GM18909 (cell line): Measurements from ENCODE around the gene ENOPH1.

ENCODE experiments used
- ATAC-seq: cut with Tn5 transposase; IDR thresholded peaks from one replicate; pipeline ENCODE4 v1.9.1; 2021; ENCODE audit warnings: mild to moderate bottlenecking; ENCODE audit not compliant: unreplicated experiment, poor library complexity

ENOPH1 gene

DNA sequence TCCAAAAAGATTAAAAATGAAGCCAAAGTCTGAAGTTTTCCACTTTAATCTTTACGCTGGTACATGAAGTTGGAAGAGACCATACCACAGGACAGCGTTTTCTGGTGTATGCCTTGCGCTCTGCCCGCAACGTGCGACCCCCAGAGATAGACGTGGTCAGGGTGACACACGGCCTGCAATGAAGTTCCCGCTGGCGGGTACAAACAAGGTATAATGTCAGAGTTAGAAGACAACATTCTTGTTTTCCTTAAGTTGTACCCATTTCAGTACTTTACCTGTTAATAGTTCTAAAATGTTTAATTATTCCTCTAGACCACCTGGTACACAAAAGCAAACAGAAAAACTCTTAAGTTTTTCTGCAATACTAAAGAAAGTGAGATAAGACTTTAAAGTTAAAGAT is 4.9 kb upstream of the ENOPH1 start:
- no peak for ATAC-seq

- ATAC-seq, result no peak
These were observed 1.8 kb upstream of the ENOPH1 start for GRCh38 chr4:82428526-82428968.

DNA sequence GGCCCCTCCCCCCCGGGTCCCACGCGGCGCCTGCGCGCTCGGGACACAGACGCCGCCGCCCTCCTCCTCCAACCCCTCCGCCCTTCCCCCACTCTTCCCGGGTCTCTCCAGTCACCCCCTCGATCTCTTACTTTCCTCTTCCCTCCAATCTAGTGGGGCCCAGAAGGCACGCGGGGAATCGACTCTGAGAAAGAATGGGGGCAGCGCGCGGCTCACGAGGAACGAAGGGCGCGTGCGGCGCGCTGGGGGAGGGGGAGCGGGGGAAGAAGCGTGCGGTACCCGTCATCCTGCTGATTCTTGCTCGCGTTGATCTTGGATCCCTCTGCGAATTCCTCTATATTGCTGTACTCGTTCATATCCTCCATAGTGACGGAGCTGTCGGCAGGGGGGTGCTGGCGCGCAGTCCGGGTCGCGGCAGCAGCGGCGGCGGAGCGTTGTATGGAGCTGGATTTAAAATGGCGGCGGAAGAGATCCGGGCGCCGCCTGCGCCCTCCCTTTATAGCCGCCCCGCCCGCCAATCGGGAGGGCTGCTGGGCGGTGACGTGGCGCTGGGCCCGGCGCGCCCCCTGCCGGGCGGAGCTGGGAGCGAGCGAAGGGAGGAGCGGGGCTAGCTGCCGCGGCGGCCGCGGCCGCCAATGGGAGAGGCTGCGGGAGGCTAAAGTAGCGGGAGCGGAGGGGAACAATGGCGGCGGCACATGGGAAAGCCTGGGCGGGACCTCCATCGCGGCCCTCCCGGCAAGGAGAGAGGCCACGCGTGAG is 1.2 kb upstream of the ENOPH1 start:
- ATAC-seq, result peak; percentile 62

DNA sequence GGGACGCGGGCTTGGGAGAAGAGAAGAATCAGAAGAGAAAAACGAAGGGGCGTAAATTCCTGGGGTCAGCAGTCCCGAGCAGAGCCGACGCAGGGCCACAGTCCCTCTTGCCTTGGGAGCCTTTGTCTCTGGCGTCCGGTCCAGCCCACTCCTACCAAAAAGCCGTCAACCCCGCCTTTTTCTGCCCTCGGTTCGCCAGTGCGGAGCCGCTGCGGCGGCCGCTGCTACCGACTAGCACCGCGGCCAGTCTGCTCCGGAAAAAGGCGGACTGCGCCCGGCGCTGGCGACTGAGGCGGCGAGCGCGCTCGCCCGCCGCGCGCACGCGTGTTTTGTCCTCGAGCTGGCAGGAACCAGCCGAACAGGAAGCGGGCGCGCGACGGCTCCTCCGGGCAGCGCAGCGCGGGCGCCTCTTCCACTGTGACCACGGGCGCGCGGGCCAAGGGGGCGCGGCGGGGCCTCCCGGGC is 630 bp upstream of the ENOPH1 start:
- ATAC-seq, result no peak

DNA sequence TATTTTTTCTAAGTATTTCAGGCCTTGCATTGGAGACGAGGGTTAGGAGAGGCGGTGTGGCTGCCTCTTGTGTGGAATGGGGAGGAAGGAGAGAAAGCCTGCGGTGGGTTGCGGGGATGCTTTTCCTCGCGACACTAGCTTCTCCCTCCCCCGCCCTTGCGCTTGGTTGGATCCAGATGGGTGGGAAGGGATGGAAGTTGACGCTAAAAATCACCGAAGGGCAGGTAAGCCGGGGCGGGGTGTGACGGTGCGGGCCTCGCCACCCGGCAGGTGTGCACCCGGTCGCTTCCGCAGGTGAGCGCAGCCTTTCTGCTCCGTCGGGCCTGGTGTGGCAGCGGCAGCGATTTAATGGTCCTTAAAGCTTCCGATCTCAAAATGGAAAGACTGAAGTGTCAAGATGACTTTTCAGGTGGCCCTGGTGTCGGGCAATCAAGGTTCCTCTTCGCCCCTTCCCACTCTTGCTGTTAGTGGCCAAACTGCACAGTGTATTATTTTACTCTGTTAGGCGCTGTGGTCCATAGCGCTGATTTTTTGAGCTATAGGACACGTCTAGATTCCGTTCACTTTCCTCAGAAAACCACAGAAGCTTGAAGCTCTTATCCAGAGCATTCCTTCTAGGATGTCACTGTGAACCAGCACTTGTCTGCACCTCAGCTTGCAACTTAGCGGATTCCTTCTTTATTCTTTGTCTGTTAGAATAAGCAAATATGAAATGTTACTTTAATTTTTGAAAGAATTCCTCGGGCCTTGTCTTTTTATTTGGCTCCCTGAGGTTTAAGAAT is 765 bp downstream of the ENOPH1 start:
- ATAC-seq, result no peak

- no peak for ATAC-seq
These were observed 1.4 kb downstream of the ENOPH1 start for GRCh38 chr4:82431831-82432230.

- no peak for ATAC-seq
These were observed 2.2 kb downstream of the ENOPH1 start for GRCh38 chr4:82432596-82432995.

DNA sequence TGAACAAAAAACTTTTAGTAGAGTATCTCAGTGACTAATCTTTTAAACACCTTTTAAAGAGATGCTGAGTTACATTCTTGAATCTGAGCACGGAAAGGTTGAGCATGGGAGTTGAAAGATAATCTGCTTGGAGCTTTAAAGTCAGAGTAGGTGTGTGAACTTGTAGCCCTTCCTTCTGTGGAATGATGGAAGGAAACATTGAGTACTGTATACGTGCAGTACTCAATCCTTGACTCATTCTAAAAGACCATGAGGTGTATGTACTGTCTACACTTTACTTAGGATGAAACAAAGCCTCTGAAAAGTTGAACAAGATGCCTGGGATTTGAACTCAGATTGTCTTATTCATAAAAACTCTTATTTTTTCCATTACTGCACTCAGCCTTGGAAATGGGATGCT is 3.4 kb downstream of the ENOPH1 start:
- no peak for ATAC-seq

DNA sequence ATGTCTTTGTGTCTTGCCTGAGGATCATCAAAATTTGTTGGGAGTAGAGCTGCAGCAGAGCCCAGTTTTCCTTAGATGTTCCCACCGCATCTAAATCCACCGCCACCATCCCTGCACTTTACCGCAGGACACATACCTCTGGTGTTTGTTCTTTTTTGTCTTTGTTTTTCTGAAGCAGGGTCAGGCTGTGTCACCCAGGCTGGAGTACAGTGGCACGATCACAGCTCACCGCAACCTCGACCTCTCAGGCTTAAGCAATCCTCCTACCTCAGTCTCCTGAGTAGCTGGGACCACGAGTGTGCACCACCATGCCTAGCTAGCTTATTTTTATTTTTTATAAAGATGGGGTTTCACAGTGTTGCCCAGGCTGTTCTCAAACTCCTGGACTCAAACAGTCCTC is 4.6 kb downstream of the ENOPH1 start:
- no peak for ATAC-seq

DNA sequence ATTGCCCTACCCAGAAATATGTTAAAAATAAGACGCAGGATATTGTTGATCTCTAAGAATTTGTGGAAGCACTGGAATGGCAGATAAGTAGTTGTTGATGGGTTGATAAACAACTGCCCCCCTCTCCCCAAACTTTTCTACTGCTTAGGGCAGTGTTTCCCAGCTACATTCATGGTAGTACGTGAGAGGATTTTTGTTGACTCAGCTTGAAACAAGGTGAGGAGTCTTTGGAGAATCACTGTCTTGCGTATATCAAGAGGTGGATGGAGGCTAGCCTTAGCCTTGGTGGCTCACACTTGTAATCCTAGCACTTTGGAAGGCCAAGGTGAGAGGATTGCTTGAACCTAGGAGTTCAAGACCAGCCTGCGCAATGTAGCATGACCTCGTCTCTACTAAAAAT is 5.7 kb downstream of the ENOPH1 start:
- ATAC-seq, result no peak

GRCh38 chr4:82436780-82437179 is 6.4 kb downstream of the ENOPH1 start:
- no peak for ATAC-seq

GRCh38 chr4:82437285-82438005 is 7.1 kb downstream of the ENOPH1 start:
- ATAC-seq, result no peak

DNA sequence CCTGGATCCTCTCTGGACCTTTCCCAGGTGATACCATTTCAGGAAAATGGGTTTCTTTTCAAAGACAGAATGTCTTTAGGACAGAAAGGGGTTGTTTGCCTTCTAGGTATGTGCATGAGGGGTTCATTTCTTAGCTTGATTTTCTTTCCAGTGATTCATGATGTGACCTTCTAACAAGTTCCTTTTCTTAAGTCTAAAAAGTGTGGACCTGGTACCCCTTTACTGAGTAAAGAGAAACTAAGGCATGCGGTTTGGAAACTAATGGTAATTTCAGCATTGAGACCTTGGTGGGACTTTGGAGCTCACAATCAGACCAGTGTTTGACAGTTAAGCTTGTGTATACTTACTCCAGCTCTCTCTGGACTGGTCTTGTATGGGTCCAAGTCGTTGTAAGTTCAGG is 8.7 kb downstream of the ENOPH1 start:
- ATAC-seq, result no peak

DNA sequence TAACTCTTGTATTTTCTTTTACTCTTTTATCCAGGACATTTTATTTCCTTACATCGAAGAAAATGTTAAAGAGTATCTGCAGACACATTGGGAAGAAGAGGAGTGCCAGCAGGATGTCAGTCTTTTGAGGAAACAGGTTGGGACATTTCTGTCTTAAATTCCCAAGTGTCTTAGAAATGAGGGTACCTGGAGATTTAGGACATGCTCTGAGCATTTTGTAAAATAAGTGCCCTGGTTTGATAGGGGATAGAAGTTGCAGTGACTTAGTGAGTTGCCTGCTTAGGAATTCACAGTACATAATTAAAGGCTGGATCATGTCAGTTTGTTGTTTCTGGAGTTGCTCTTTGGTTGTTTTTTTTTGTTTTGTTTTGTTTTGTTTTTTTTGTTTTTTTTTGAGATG is 17.5 kb downstream of the ENOPH1 start:
- ATAC-seq, result no peak

GRCh38 chr4:82450966-82451755 is 20.8 kb downstream of the ENOPH1 start:
- no peak for ATAC-seq

DNA sequence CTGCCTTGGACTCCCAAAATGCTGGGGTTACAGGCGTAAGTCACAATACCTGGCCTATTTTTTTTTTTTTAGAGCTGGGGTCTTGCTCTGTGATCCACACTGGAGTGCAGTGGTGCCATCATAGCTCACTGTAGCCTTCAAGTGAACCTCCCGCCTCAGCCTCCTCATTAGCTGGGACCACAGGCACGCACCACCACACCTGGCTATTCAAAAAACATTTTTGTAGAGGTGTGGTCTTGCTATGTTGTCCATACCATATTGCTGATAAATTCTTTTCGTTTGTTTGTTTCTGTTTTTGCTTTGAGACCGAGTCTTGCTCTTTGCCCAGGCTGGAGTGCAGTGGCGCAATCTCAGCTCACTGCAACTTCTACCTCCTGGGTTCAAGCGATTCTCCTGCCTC is 21.6 kb downstream of the ENOPH1 start:
- ATAC-seq, result no peak

DNA sequence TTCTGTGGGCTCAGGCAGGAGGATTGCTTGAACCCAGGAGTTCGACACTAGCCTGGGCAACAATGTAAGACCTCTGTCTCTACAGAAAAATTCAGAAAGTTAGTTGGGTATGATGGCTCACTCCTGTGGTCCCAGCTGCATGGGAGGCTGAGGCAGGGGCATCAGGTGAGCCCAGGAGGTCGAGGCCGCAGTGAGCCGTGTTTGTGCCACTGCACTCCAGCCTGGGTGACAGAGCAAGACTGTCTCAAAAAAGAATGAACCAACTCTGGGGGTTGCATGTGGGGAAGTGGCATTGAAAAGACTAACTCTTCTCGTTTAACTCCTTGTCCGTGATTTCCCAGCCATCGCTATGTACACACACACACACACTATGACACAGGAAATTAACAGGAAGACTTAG is 26.9 kb downstream of the ENOPH1 start:
- ATAC-seq, result no peak

DNA sequence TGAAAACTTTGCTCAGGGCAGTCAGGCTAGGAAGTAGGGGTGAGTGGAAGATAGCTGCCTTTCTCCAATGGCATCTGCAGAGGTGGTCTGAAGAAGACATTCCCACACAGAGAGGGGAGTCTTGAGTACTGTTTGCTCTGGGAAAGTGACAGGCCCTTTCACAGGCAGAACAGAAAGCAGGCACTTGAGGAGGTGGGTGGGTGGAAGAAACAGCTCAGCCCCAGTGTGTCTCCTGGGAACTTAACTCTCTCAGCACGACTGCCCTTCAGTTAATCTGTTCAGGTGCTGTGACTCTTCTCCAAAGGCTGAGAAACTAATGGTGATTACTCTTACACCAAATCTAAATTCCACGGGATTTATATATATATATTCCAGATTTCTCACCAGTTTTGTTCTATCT is 28.3 kb downstream of the ENOPH1 start:
- ATAC-seq, result no peak

- ATAC-seq, result no peak
These were observed 31.3 kb downstream of the ENOPH1 start for GRCh38 chr4:82461710-82462109.

GRCh38 chr4:82462415-82462831 is 32.0 kb downstream of the ENOPH1 start:
- ATAC-seq, result peak; percentile 89
